ENCODE results near the gene SH2D4B. TPM values are rescaled to one million over a fixed set of nuclear protein-coding genes. Genes with fewer than 3 reads are reported as not detected.

The SH2D4B gene
- total and polyA plus RNA-seq, 10 of the 15 experiments (the other 5 are each of a cell fraction or from before 2014, with no cell fraction given), result 0.04 to 0.21 (median 0.13) TPM; not detected in 5

GRCh38 chr10:80622153-80622552 is 84.5 kb downstream of the SH2D4B start (continued):
- TF ChIP-seq, protein P1, sequence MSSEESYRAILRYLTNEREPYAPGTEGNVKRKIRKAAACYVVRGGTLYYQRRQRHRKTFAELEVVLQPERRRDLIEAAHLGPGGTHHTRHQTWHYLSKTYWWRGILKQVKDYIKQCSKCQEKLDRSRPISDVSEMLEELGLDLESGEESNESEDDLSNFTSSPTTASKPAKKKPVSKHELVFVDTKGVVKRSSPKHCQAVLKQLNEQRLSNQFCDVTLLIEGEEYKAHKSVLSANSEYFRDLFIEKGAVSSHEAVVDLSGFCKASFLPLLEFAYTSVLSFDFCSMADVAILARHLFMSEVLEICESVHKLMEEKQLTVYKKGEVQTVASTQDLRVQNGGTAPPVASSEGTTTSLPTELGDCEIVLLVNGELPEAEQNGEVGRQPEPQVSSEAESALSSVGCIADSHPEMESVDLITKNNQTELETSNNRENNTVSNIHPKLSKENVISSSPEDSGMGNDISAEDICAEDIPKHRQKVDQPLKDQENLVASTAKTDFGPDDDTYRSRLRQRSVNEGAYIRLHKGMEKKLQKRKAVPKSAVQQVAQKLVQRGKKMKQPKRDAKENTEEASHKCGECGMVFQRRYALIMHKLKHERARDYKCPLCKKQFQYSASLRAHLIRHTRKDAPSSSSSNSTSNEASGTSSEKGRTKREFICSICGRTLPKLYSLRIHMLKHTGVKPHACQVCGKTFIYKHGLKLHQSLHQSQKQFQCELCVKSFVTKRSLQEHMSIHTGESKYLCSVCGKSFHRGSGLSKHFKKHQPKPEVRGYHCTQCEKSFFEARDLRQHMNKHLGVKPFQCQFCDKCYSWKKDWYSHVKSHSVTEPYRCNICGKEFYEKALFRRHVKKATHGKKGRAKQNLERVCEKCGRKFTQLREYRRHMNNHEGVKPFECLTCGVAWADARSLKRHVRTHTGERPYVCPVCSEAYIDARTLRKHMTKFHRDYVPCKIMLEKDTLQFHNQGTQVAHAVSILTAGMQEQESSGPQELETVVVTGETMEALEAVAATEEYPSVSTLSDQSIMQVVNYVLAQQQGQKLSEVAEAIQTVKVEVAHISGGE (CRISPR knock-in tag; IDR thresholded peaks at IDR 0.05), result no peak
- TF ChIP-seq BMI1 (IDR thresholded peaks at IDR 0.05; ENCODE audit: borderline replicate concordance), result no peak
- TF ChIP-seq JUNB (IDR thresholded peaks at IDR 0.05), result no peak

DNA sequence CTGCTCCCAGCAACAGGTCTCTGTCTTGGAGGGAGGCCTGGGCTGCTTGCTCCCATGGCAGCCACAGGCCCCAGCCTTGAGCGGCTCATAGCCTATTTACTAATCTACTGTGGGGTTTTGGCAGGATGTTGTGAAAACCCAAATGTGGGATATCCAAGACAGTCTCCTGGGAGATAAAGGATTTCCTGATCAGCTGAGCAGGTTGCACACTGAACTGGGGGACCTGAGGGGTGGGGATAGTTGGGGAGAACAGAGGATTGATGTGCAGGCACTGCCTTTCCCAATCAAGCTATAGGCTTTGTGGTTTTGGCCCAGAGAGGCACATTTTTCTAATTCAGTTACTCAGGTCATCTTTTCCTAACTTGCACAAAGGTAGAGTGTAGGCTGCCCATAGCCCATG is 92.6 kb downstream of the SH2D4B start:
- SMC1A ChIA-PET (ENCODE audit: uncharacterized antibody, unreplicated experiment), result interaction anchor here (1.2 kb wide), 1 partner anchor 20 kb away, joined by 3 read pairs; no protein-coding TSS in a partner anchor
- 0% methylated on average over 1 of the region's 1 CpG for WGBS (ENCODE audit: insufficient coverage, insufficient replicate concordance, low lambda C conversion rate, missing lambda C conversion rate)
- CTCF ChIA-PET, result no interaction called here
- TF ChIP-seq, protein P2, sequence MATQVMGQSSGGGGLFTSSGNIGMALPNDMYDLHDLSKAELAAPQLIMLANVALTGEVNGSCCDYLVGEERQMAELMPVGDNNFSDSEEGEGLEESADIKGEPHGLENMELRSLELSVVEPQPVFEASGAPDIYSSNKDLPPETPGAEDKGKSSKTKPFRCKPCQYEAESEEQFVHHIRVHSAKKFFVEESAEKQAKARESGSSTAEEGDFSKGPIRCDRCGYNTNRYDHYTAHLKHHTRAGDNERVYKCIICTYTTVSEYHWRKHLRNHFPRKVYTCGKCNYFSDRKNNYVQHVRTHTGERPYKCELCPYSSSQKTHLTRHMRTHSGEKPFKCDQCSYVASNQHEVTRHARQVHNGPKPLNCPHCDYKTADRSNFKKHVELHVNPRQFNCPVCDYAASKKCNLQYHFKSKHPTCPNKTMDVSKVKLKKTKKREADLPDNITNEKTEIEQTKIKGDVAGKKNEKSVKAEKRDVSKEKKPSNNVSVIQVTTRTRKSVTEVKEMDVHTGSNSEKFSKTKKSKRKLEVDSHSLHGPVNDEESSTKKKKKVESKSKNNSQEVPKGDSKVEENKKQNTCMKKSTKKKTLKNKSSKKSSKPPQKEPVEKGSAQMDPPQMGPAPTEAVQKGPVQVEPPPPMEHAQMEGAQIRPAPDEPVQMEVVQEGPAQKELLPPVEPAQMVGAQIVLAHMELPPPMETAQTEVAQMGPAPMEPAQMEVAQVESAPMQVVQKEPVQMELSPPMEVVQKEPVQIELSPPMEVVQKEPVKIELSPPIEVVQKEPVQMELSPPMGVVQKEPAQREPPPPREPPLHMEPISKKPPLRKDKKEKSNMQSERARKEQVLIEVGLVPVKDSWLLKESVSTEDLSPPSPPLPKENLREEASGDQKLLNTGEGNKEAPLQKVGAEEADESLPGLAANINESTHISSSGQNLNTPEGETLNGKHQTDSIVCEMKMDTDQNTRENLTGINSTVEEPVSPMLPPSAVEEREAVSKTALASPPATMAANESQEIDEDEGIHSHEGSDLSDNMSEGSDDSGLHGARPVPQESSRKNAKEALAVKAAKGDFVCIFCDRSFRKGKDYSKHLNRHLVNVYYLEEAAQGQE (IDR thresholded peaks at IDR 0.05; ENCODE audit: low read depth, low read length), result no peak
- TF ChIP-seq CEBPZ (IDR thresholded peaks at IDR 0.05; ENCODE audit: low read depth, low read length) (no peak), BCL11A (IDR thresholded peaks at IDR 0.05; ENCODE audit: low read depth, low read length) (no peak), ZNF24 (IDR thresholded peaks at IDR 0.05) (no peak), SRF (IDR thresholded peaks at IDR 0.05; ENCODE audit: low read depth in 2 of 2, low read length in 2 of 2) (no peak), ETV6 (conservative IDR thresholded peaks at IDR 0.05 in 1 of 2, IDR thresholded peaks at IDR 0.05 in 1 of 2; ENCODE audit: borderline replicate concordance in 1 of 2, low read depth in 1 of 2) (no peak), CTCF (IDR thresholded peaks at IDR 0.05 in 2 of 3, conservative IDR thresholded peaks at IDR 0.05 in 1 of 3; ENCODE audit: control insufficient read depth in 2 of 3, extremely low read depth in 1 of 3, insufficient read depth in 1 of 3, low read depth in 3 of 3, low read length in 3 of 3) (no peak)
- BruUV-seq (replicated peaks), result no TSS peak
- intact Hi-C loops (cut with micrococcal nuclease; ENCODE audit: unreplicated experiment), result no loop called here
- Histone ChIP-seq H3K4me1 (ENCODE audit: control insufficient read depth, insufficient read depth, low read length) (no peaks in the 10 kb centered on the region), H3K27me3 (replicated peaks in 1 of 2; ENCODE audit: control insufficient read depth in 2 of 2, insufficient read depth in 2 of 2, low read length in 1 of 2) (no peaks in the 10 kb centered on the region), H3K36me3 (ENCODE audit: control insufficient read depth in 2 of 2, insufficient read depth in 2 of 2, low read length in 1 of 2) (no peaks in the 10 kb centered on the region), H3K4me2 (ENCODE audit: control insufficient read depth, insufficient read depth) (no peak overlapping the region), H3K4me3 (no peak overlapping the region), H3K9me3 (replicated peaks; ENCODE audit: control insufficient read depth, insufficient read depth, low read length) (no peaks in the 10 kb centered on the region), H3K79me2 (ENCODE audit: control insufficient read depth, insufficient read depth, low read length) (no peaks in the 10 kb centered on the region), H4K20me1 (ENCODE audit: control insufficient read depth, insufficient read depth) (no peaks in the 10 kb centered on the region), H3K27ac (ENCODE audit: control insufficient read depth, insufficient read depth) (no peak overlapping the region), H2AFZ (ENCODE audit: control insufficient read depth, low read depth, low read length) (no peak overlapping the region), H3K9ac (ENCODE audit: control insufficient read depth, insufficient read depth, low read length) (no peak overlapping the region)
- in situ Hi-C loops (cut with MboI), result no loop called here
- POLR2A ChIA-PET, result no interaction called here
- FAIRE-seq (no peak), ATAC-seq (no peak), DNase-seq (ENCODE audit: low read depth, low spot score) (no peak)
- RAD21 ChIA-PET (ENCODE audit: unreplicated experiment), result no interaction called here
